Neuronal stem cell (in vitro differentiated cells): ENCODE results near the gene ATP5F1D.

Source experiments
- DNase-seq: peaks from one replicate; pipeline ENCODE4 v3.0.0-alpha.2; 2013; ENCODE audit warnings: low spot score
- H2AFZ ChIP-seq: one replicate; pipeline ENCODE4 v1.6.1; 2013; ENCODE audit warnings: mild to moderate bottlenecking, low read length, inconsistent platforms
- H2AK5ac ChIP-seq: 2 replicates; pipeline ENCODE4 v1.6.1; 2013; ENCODE audit warnings: low read depth, mild to moderate bottlenecking, inconsistent platforms, low read length, moderate library complexity, mixed read lengths
- H2BK120ac ChIP-seq: 2 replicates; pipeline ENCODE4 v1.6.1; 2013; ENCODE audit warnings: low read depth, mild to moderate bottlenecking, inconsistent platforms, low read length, moderate library complexity, mixed read lengths
- H2BK12ac ChIP-seq: one replicate; pipeline ENCODE4 v1.6.1; 2013; ENCODE audit warnings: low read length, inconsistent platforms
- H2BK15ac ChIP-seq: 2 replicates; pipeline ENCODE4 v1.6.1; 2013; ENCODE audit warnings: mild to moderate bottlenecking, low read length, inconsistent platforms, mixed read lengths
- H2BK5ac ChIP-seq: one replicate; pipeline ENCODE4 v1.6.1; 2013; ENCODE audit warnings: inconsistent platforms, mild to moderate bottlenecking, low read length, moderate library complexity
- H3K14ac ChIP-seq: one replicate; pipeline ENCODE4 v1.6.1; 2013; ENCODE audit warnings: low read length, inconsistent platforms
- H3K18ac ChIP-seq: 2 replicates; pipeline ENCODE4 v1.6.1; 2013; ENCODE audit warnings: low read length, inconsistent platforms
- H3K23ac ChIP-seq: 2 replicates; pipeline ENCODE4 v1.6.1; 2013; ENCODE audit warnings: low read depth, mild to moderate bottlenecking, mixed read lengths, low read length, inconsistent platforms; ENCODE audit not compliant: poor library complexity
- H3K27ac ChIP-seq: replicated peaks from 3 replicates; pipeline ENCODE4 v1.5.1; 2013; ENCODE audit warnings: low read length, inconsistent platforms
- H3K27me3 ChIP-seq, 3 experiments: 2 replicates each; pipeline ENCODE4 v1.6.1; 2013; ENCODE audit warnings: low read length in 3 of 3, mild to moderate bottlenecking in 2 of 3, inconsistent platforms in 1 of 3, low read depth in 1 of 3, mixed read lengths in 1 of 3, moderate library complexity in 1 of 3; ENCODE audit not compliant: control insufficient read depth in 3 of 3, insufficient read depth in 3 of 3
- H3K36me3 ChIP-seq, 2 donors: replicated peaks in 1 of 2; 2 replicates each; pipeline ENCODE4 v1.6.1; 2013; ENCODE audit warnings: low read length in 2 of 2; ENCODE audit not compliant: control insufficient read depth in 2 of 2, insufficient read depth in 2 of 2
- H3K4ac ChIP-seq: 2 replicates; pipeline ENCODE4 v1.6.1; 2013; ENCODE audit warnings: inconsistent platforms, mild to moderate bottlenecking, low read length, moderate library complexity
- H3K4me1 ChIP-seq, 2 donors: 1 replicate in 1 of 2; 2 replicates in 1 of 2; pipeline ENCODE4 v1.6.1; 2013; ENCODE audit warnings: low read length in 2 of 2, low read depth in 1 of 2; ENCODE audit not compliant: control insufficient read depth in 2 of 2, insufficient read depth in 1 of 2
- H3K4me2 ChIP-seq: one replicate; pipeline ENCODE4 v1.6.1; 2013; ENCODE audit warnings: mild to moderate bottlenecking, low read length, inconsistent platforms; ENCODE audit not compliant: insufficient read depth, poor library complexity, severe bottlenecking
- H3K4me3 ChIP-seq, 2 donors: 2 replicates each; pipeline ENCODE4 v1.5.1; 2013; ENCODE audit warnings: low read length in 2 of 2, mild to moderate bottlenecking in 2 of 2, inconsistent platforms in 1 of 2, moderate library complexity in 1 of 2
- H3K79me1 ChIP-seq: one replicate; pipeline ENCODE4 v1.6.1; 2013; ENCODE audit warnings: low read depth, mild to moderate bottlenecking, inconsistent platforms, low read length, moderate library complexity
- H3K9ac ChIP-seq: one replicate; pipeline ENCODE4 v1.6.1; 2013; ENCODE audit warnings: mild to moderate bottlenecking, low read depth, low read length, inconsistent platforms; ENCODE audit not compliant: poor library complexity
- H3K9me3 ChIP-seq, 2 donors: replicated peaks in 1 of 2; 2 replicates each; pipeline versions ENCODE3 to v1.6.1; 2013; ENCODE audit warnings: low read length in 2 of 2, mild to moderate bottlenecking in 2 of 2, inconsistent platforms in 1 of 2, low read depth in 1 of 2, mixed read lengths in 1 of 2, moderate library complexity in 1 of 2; ENCODE audit not compliant: control insufficient read depth in 2 of 2, insufficient read depth in 1 of 2
- H4K8ac ChIP-seq: one replicate; pipeline ENCODE4 v1.6.1; 2013; ENCODE audit warnings: low read depth, mild to moderate bottlenecking, inconsistent platforms, low read length, moderate library complexity
- H4K91ac ChIP-seq: one replicate; pipeline ENCODE4 v1.6.1; 2013; ENCODE audit warnings: low read length, low read depth, mild to moderate bottlenecking, inconsistent platforms; ENCODE audit not compliant: poor library complexity
- WGBS, 2 donors: extraction: QIAGEN DNeasy Blood & Tissue Kit; methylation state at CpG; one replicate each; pipeline ENCODE4 v1.1.7; 2013; ENCODE audit warnings: missing lambda C conversion rate in 2 of 2, mixed read lengths in 1 of 2; ENCODE audit not compliant: insufficient read length in 2 of 2, insufficient replicate concordance in 1 of 2; ENCODE audit errors: extremely low coverage in 2 of 2; 5-methylcytosine and 5-hydroxymethylcytosine counted together

Gene ATP5F1D

GRCh38 chr19:1205114-1206099 is 36.1 kb upstream of the ATP5F1D start, which contains the start of gene STK11:
Gene STK11, plus strand, starts transcription at chr19:1205778. Its CDS starts 1,136 bp downstream, at chr19:1206914.
- Histone ChIP-seq H2BK12ac (no peak within 1 kb of the TSS), H2BK120ac (peak within 1 kb of the TSS; percentile 52), H4K8ac (no peak within 1 kb of the TSS), H3K4ac (no peak within 1 kb of the TSS), H3K36me3 (peaks cover 7 to 30% of the 10 kb centered on the region in 2 donors), H3K27ac (peak within 1 kb of the TSS; percentile 95), H3K79me1 (peaks cover 27% of the 10 kb centered on the region), H2BK5ac (no peak within 1 kb of the TSS), H3K18ac (peak within 1 kb of the TSS; percentile 90), H3K4me3 (peak within 1 kb of the TSS; percentile 66 to 98), H3K9me3 (no peaks in the 10 kb centered on the region), H2AK5ac (peak within 1 kb of the TSS; percentile 58), H3K23ac (peak within 1 kb of the TSS; percentile 97), H3K4me2 (peak within 1 kb of the TSS; percentile 93), H3K9ac (peak within 1 kb of the TSS; percentile 81), H3K4me1 (peaks cover 13 to 18% of the 10 kb centered on the region in 2 donors), H4K91ac (no peak within 1 kb of the TSS), H3K27me3 (no peaks in the 10 kb centered on the region), H2AFZ (peak within 1 kb of the TSS; percentile 81), H3K14ac (no peak within 1 kb of the TSS), H2BK15ac (no peak within 1 kb of the TSS)
- peak; percentile 99 for DNase-seq
- WGBS, 2 donors: no CpG with 5 or more reads among the region's 114 CpGs

GRCh38 chr19:1206150-1206863 is 35.2 kb upstream of the ATP5F1D start:
- Histone ChIP-seq H3K18ac (peak overlapping the region; percentile 71), H4K91ac (no peak overlapping the region), H3K36me3 (peaks cover 7 to 37% of the 10 kb centered on the region in 2 donors), H3K9ac (peak overlapping the region; percentile 97), H3K4me2 (peak overlapping the region; percentile 93), H3K14ac (no peak overlapping the region), H2BK15ac (no peak overlapping the region), H3K4me3 (peak overlapping the region; percentile 66 to 98), H3K79me1 (peaks cover 31% of the 10 kb centered on the region), H2BK120ac (peak overlapping the region; percentile 52), H3K4ac (no peak overlapping the region), H3K9me3 (no peaks in the 10 kb centered on the region), H3K27me3 (no peaks in the 10 kb centered on the region), H2AFZ (no peak overlapping the region), H4K8ac (no peak overlapping the region), H3K27ac (no peak overlapping the region), H2AK5ac (peak overlapping the region; percentile 58), H2BK5ac (peak overlapping the region; percentile 11), H3K23ac (peak overlapping the region; percentile 87), H3K4me1 (peaks cover 13 to 18% of the 10 kb centered on the region in 2 donors), H2BK12ac (no peak overlapping the region)
- WGBS, 2 donors: no CpG with 5 or more reads among the region's 78 CpGs
- no peak for DNase-seq

DNA sequence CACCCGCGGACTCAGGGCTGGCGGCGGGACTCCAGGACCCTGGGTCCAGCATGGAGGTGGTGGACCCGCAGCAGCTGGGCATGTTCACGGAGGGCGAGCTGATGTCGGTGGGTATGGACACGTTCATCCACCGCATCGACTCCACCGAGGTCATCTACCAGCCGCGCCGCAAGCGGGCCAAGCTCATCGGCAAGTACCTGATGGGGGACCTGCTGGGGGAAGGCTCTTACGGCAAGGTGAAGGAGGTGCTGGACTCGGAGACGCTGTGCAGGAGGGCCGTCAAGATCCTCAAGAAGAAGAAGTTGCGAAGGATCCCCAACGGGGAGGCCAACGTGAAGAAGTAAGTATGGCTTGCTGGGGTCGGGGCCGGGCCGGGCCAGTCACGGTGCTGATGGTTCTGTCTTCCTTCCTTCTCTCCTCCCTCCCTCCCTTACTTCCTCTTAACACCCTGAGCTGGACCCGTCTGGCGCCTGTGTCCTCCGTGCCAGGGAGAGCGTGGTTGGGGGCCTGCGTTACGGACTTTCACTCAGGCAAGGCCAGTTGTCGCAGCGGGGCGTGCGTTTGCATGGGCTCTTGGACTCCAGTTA is 34.6 kb upstream of the ATP5F1D start:
- no peaks in the 10 kb centered on the region for H3K27me3 ChIP-seq
- no CpG with 5 or more reads among the region's 38 CpGs for WGBS, 2 donors

More for the DNA sequence above, 34.6 kb upstream of the ATP5F1D start:
- Histone ChIP-seq H2BK5ac (peak overlapping the region; percentile 11), H3K79me1 (peaks cover 36% of the 10 kb centered on the region), H3K18ac (peak overlapping the region; percentile 8), H3K14ac (peak overlapping the region; percentile 63), H3K36me3 (peaks cover 7 to 44% of the 10 kb centered on the region in 2 donors), H4K91ac (no peak overlapping the region), H3K23ac (peak overlapping the region; percentile 87), H2BK15ac (no peak overlapping the region), H4K8ac (peak overlapping the region; percentile 72), H3K4me2 (peak overlapping the region; percentile 93), H2BK12ac (no peak overlapping the region), H2AK5ac (peak overlapping the region; percentile 58), H3K27ac (no peak overlapping the region), H2AFZ (no peak overlapping the region), H3K4me1 (peaks cover 13 to 18% of the 10 kb centered on the region in 2 donors), H3K9me3 (no peaks in the 10 kb centered on the region), H3K9ac (peak overlapping the region; percentile 97), H2BK120ac (peak overlapping the region; percentile 52), H3K4ac (no peak overlapping the region), H3K4me3 (peak overlapping the region; percentile 66 to 98)
- DNase-seq: no peak
